SKM-1 treated with dmso at 0.1 percent for 144 hours (cell line): Measurements from ENCODE around the gene LETM1.
A peak's percentile ranks its signal among the peaks of the same experiment; 100 is the strongest.

ENCODE experiments used
- DNase-seq: peaks from one replicate; lab custom pipeline; 2025; ENCODE audit not compliant: unreplicated experiment; lab: John Stamatoyannopoulos, UW

LETM1 gene

GRCh38 chr4:1873291-1873690 lies 17.3 kb upstream of the LETM1 start:
- DNase-seq = no peak

GRCh38 chr4:1872870-1873269 lies 16.9 kb upstream of the LETM1 start:
- no peak for DNase-seq

- no peak for DNase-seq
These were observed 15.6 kb upstream of the LETM1 start for GRCh38 chr4:1871471-1872021.

GRCh38 chr4:1870578-1871443 lies 14.9 kb upstream of the LETM1 start, which contains the start of gene NSD2:
Gene NSD2 (plus strand): TSS chr4:1871393. CDS start chr4:1900655, 29,262 bp downstream.
- peak; percentile 94 for DNase-seq

GRCh38 chr4:1870328-1870577 lies 14.3 kb upstream of the LETM1 start:
- peak; percentile 90 for DNase-seq

- DNase-seq = no peak
These were observed 13.8 kb upstream of the LETM1 start for GRCh38 chr4:1869530-1870327.

GRCh38 chr4:1868912-1869311 lies 13.0 kb upstream of the LETM1 start:
- no peak for DNase-seq

- DNase-seq = no peak
These were observed 12.3 kb upstream of the LETM1 start for GRCh38 chr4:1868293-1868692.

- DNase-seq = no peak
These were observed 10.3 kb upstream of the LETM1 start for GRCh38 chr4:1866189-1866661.

GRCh38 chr4:1864076-1865008 lies 8.4 kb upstream of the LETM1 start:
- DNase-seq = no peak

- no peak for DNase-seq
These were observed 7.5 kb upstream of the LETM1 start for GRCh38 chr4:1863297-1864033.

- no peak for DNase-seq
These were observed 7.0 kb upstream of the LETM1 start for GRCh38 chr4:1862961-1863296.

- no peak for DNase-seq
These were observed 6.3 kb upstream of the LETM1 start for GRCh38 chr4:1862055-1862911.

GRCh38 chr4:1859389-1859753 lies 3.4 kb upstream of the LETM1 start:
- no peak for DNase-seq

GRCh38 chr4:1857931-1858330 lies 2.0 kb upstream of the LETM1 start:
- no peak for DNase-seq

GRCh38 chr4:1856943-1857699 lies 1.2 kb upstream of the LETM1 start:
- no peak for DNase-seq

- DNase-seq = no peak
These were observed 454 bp downstream of the LETM1 start for GRCh38 chr4:1855333-1856070.

- no peak for DNase-seq
These were observed 1.2 kb downstream of the LETM1 start for GRCh38 chr4:1854752-1855151.
